T follicular helper cell (primary cell): Measurements from ENCODE around the gene CHRNA4.

Experiments
- DNase-seq: peaks from one replicate; pipeline ENCODE4 v3.0.0-alpha.2; 2020; ENCODE audit warnings: low read depth

Gene CHRNA4

GRCh38 chr20:63377951-63378381 is 16.8 kb upstream of the CHRNA4 start:
- no peak for DNase-seq

- no peak for DNase-seq
These were observed 16.2 kb upstream of the CHRNA4 start for GRCh38 chr20:63377256-63377941.

GRCh38 chr20:63376283-63377250 is 15.4 kb upstream of the CHRNA4 start:
- no peak for DNase-seq

- DNase-seq = no peak
These were observed 14.3 kb upstream of the CHRNA4 start for GRCh38 chr20:63375438-63375837.

- DNase-seq = no peak
These were observed 13.4 kb upstream of the CHRNA4 start for GRCh38 chr20:63374504-63374903.

GRCh38 chr20:63373996-63374395 is 12.8 kb upstream of the CHRNA4 start:
- no peak for DNase-seq

- DNase-seq = no peak
These were observed 12.1 kb upstream of the CHRNA4 start for GRCh38 chr20:63372971-63373885.

- DNase-seq = no peak
These were observed 10.2 kb upstream of the CHRNA4 start for GRCh38 chr20:63371291-63371865.

- DNase-seq = no peak
These were observed 9.6 kb upstream of the CHRNA4 start for GRCh38 chr20:63370618-63371187.

GRCh38 chr20:63369724-63370617 is 8.8 kb upstream of the CHRNA4 start:
- no peak for DNase-seq

GRCh38 chr20:63369024-63369530 is 7.9 kb upstream of the CHRNA4 start:
- no peak for DNase-seq

GRCh38 chr20:63368151-63368550 is 7.0 kb upstream of the CHRNA4 start:
- no peak for DNase-seq

GRCh38 chr20:63367446-63368055 is 6.4 kb upstream of the CHRNA4 start:
- no peak for DNase-seq

GRCh38 chr20:63366390-63367365 is 5.5 kb upstream of the CHRNA4 start:
- DNase-seq = no peak

- no peak for DNase-seq
These were observed 4.6 kb upstream of the CHRNA4 start for GRCh38 chr20:63365601-63366389.

- no peak for DNase-seq
These were observed 3.8 kb upstream of the CHRNA4 start for GRCh38 chr20:63364801-63365585.
